Left colon (tissue), 2 donors: ENCODE measurements around the gene WSB1. TPM values are rescaled to one million over a fixed set of nuclear protein-coding genes. Genes with fewer than 3 reads are reported as not detected.
"Not testable (repeated sequence)": the region's sequence is repeated elsewhere in the genome, so short reads cannot be mapped to it uniquely, and the experiment has no call there.

Experiments used
- ATAC-seq: fragments of 200-7000 bp; cut with Tn5 transposase; one replicate; pipeline ENCODE4 v1.9.1; 2020; ENCODE audit warnings: mild to moderate bottlenecking, moderate library complexity
- DNase-seq, 2 donors: peaks; one replicate each; pipeline ENCODE4 v3.0.0-alpha.2; 2020
- intact Hi-C, 2 donors: fragments of 100-400 bp; cut with DNase I in 1 of 2; cut with micrococcal nuclease in 1 of 2; formaldehyde crosslinking; loops; one replicate each; pipeline versions ENCODE4 v1.11.2 to v1.14.0; 2022; cut with DNase I, micrococcal nuclease
- total RNA-seq, 2 donors: library from RNA; stranded (reverse); fragmentation: NEBNext Ultra II Directional; extraction: Animal tissue kit (Norgen Biotek cat#: 25700); gene quantifications; one replicate each; pipeline ENCODE4 v1.2.1, GENCODE V29; 2021
- donor health status: DM: no; HTN: no; CAD: no.
- donor health status: DM: yes; HTN: yes; CAD: no.

WSB1 gene
- total RNA-seq, 2 donors from 2014 or later: 91.9 to 121 TPM

DNA sequence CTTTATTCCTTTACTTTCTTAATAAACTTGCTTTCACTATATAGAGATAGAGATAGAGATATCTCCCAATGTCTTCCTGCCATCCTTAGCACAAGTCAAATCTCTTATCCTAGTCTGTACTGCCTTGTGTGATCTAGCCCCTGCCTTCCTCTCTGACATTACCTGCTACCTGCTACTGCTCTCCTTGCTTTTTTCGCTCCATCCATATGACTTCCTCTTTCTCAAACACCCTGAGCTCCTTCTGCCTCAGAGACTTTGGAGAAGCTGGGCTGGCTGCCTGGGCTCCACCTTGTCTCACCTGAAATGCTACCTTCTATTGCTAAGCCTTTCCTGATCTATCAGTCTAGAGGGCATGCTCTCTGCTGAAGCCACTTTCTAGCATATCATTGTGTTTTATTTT lies 24.7 kb upstream of the WSB1 start:
- intact Hi-C loops: no loop called here
- no peak for ATAC-seq
- no peak for DNase-seq

- no peak for ATAC-seq
- no peak for DNase-seq
- intact Hi-C loops: no loop called here
Measured at GRCh38 chr17:27269974-27270373, 23.9 kb upstream of the WSB1 start.

DNA sequence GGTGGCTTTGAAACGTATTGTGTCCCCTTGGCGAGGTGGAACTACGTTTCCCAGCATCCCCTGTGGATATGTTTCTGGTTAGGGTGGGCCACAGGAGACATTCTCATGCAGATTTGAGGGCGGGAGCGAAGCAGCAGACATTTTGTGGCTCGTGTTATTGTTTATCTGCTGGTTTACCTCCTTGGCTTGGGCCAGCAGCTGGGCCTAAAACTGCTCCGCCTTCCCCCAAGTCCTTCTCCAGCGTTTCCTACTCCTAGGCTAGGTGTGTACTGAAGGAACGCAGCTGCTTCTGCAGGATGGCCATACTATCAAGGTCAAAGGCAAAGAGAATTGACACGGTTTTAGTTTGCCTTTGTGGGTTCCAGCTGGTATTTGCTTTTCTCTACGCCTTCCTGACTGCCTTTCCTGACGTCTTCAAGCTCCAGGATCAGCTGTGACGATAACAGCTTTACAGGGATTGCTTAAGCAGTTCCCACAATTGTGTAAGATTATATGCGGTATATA lies 17.2 kb upstream of the WSB1 start:
- peak; percentile 29 for ATAC-seq
- no peak for DNase-seq
- intact Hi-C loops: no loop called here

DNA sequence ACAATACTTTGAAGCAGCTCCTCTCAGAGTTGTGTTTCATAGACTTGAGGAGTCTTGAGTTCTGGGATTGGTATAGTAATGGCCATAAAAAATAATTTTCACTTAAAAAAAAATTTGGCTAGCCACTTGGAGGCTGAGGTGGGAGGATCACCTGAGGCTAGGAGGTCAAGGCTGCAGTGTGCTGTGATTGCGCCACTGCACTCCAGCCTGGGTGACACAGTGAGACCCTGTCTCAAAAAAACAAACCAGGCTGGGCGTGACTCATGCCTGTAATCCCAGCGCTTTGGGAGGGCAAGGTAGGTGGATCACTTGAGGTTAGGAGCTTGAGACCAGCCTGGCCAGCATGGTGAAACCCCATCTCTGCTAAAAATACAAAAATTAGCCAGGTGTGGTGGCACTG lies 14.8 kb upstream of the WSB1 start:
- intact Hi-C loops, ATAC-seq: not testable (repeated sequence)

DNA sequence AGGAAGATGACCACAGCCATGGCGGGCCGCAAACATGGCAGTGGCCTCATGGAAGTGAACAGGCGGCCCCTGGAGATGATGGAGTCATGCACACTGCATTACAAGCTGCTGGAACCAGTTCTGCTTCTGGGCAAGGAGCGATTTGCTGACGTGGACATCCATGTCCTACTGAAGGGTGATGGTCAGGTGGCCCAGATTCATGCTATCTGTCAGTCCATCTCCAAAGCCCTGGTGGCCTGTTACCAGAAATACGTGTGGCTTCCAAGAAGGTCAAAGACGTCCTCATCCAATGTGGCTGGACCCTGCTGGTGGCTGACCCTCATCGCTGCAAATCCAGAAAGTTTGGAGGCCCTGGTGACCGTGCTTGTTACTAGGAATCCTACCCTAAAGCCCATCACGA lies 13.4 kb upstream of the WSB1 start:
- DNase-seq (no peak), ATAC-seq (no peak)
- intact Hi-C loops: no loop called here

More for the DNA sequence above, 14.8 kb upstream of the WSB1 start:
- DNase-seq: not testable (repeated sequence)

DNA sequence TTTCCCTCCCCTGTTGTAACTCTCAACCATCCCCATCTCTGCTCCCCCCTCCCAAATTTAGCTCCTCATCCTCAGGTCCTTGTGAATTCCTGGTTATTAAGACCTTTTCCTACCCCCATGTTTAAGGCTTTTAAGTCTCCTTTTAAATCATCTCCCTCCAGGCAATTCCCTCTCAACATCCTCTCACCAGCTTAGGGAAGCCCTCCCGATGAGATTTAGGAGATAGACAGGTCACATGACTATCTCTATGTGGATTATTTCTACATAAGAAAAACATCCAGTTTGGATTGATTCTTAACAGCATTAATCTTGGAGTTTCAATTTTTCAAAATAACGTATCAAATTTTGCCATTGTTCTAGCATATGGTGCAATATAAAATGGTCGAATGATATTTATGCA lies 12.5 kb upstream of the WSB1 start:
- no peak for DNase-seq
- intact Hi-C loops: no loop called here
- ATAC-seq: no peak

- no peak for ATAC-seq
- intact Hi-C loops: no loop called here
Measured at GRCh38 chr17:27282054-27282551, 11.8 kb upstream of the WSB1 start.

DNA sequence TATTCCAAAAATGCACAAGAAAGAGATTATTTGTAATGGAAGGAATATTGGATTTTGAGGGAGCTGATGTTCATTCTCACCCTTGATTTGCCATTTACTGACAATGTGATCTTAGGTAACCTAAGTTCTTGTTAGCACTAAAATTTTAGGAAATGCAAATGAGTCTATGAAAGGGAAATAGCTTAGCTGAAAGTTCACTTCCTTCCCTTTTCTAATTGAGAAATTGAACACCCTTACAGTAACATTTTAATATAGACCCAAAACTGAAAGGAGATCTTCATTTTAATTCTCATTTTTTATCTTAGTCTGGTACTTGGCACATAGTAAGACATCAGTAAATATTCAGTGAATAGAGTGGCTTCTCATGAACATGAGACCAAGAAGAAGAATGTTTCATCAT lies 10.9 kb upstream of the WSB1 start:
- intact Hi-C loops: no loop called here
- DNase-seq: no peak
- no peak for ATAC-seq

More at GRCh38 chr17:27282054-27282551, 11.8 kb upstream of the WSB1 start:
- DNase-seq: no peak

DNA sequence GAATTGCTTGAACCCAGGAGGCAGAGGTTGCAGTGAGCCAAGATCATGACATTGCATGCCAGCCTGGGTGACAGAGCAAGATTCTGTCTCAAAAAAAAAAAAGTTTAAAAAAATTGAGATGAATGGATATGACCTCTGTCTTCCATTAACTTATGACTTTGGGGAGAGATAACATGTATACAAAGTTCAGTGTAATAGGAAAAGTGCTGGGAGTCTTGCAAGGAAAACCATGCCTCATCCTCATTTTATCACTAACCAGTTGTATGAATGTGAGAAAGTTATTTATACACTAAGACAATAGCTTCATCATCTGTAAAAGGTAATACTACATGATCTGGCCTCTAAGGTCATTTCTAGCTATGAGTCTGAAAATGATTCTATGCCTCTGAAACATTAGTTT lies 10.2 kb upstream of the WSB1 start:
- ATAC-seq: no peak
- DNase-seq: no peak
- intact Hi-C loops: no loop called here

DNA sequence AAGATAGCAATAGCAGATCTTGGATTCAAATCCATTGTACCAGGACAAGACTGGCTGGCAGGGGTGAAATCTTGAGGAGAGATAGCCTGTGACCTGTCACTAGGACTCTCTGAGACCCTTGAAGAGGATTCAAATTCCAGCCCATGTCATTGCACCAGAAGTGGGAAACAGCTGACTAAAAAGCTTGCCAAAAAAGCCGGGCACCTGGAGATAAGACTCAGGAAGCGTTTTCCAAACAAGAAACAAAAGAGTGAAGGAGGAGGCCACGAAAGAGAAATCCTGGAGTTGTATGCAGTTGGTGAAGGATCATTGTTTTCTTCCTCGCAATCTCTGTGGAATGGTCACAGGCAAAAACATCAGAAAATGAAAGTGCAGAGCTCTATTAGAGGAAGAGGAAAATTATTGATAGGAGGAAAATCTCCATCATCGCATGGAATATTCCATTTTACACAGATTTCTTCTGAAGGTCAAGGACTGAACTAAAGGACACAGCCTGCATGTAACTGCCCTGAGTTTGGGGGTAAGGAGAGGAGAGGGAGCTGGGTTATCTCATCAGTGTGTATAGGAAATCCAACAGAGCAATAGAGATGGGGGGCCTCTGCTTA lies 9.0 kb upstream of the WSB1 start:
- DNase-seq (no peak), ATAC-seq (no peak)
- intact Hi-C loops: no loop called here

GRCh38 chr17:27285516-27285915 lies 8.4 kb upstream of the WSB1 start:
- DNase-seq (no peak), ATAC-seq (no peak)
- intact Hi-C loops: no loop called here

DNA sequence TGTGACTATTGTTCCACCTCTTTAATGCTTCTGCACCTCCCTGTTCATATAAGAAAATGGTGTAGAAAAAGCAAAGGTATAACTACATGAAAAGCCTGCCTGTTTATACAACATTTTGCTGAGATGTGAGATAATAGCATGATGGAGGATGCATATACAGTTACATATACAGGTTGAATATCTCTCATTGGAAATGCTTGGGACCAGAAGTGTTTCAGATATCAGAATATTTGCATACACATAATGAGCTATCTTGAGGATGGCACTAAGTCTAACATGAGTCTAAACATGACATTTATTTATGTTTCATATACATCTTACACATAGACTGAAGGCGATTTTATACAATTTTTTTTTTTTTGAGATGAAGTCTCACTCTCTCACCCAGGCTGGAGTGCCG lies 5.7 kb upstream of the WSB1 start:
- ATAC-seq (no peak), DNase-seq (no peak)
- intact Hi-C loops: no loop called here

DNA sequence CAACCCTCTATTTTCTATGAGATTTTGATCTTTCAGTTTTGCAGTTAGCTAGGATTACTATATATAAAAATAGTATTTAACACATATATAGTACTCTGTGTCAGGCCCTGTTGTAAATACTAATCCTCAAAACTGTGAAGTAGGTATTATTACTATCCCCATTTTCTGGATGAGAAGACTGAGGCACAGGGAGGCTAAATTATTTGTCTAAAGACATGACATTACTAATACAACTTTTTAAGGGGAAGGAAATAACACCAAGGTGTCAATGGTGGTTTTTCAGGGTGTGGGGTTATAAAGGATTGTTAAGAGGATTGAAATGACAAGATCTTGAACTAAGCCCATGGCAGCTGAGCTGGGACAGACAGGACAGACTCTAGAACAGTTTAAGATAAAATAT lies 4.1 kb upstream of the WSB1 start:
- ATAC-seq (no peak), DNase-seq (no peak)
- intact Hi-C loops: loop anchor here in 1 of 2 donors (10.0 kb wide), 1 partner anchor 45 kb away; no protein-coding TSS in a partner anchor

DNA sequence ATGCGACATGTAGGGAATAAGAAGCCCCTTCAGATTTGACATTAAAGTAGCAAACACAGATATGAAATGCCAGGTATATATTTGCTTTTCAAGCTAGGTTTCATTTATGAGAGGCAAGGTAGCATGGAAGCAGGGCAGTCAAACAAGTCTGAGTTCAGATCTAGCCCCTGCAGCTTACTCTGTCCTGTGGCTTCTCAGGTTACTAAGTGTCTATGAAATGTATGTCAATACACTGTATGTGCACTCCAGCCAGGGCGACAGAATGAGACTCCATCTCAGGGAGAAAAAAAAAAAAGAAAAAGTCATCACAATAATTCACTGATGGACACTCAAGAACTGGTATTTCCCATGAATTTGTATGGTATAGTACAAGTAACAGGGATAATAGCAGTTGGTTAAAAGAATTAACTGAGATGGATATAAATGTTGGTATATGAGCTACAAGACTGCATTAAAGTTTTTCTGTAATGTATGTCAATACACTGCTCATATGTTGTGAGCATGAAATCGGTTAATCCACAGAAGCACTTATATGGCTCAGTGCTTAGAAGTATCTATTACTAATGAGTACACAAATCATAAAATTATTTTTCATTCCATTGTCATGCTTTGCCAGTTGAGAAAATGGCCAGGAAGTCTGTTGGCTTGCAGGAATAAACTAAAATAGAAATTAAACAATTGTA lies 2.9 kb upstream of the WSB1 start:
- intact Hi-C loops: loop anchor here in 1 of 2 donors (10.0 kb wide), 1 partner anchor 46 kb away; no protein-coding TSS in a partner anchor
- no peak for ATAC-seq
- no peak for DNase-seq

- intact Hi-C loops: loop anchor here in 1 of 2 donors (10.0 kb wide), 1 partner anchor 49 kb away; no protein-coding TSS in a partner anchor
- DNase-seq (peak in 1 of 2 donors; percentile 47), ATAC-seq (no peak)
Measured at GRCh38 chr17:27293359-27293897, 486 bp upstream of the WSB1 start.

DNA sequence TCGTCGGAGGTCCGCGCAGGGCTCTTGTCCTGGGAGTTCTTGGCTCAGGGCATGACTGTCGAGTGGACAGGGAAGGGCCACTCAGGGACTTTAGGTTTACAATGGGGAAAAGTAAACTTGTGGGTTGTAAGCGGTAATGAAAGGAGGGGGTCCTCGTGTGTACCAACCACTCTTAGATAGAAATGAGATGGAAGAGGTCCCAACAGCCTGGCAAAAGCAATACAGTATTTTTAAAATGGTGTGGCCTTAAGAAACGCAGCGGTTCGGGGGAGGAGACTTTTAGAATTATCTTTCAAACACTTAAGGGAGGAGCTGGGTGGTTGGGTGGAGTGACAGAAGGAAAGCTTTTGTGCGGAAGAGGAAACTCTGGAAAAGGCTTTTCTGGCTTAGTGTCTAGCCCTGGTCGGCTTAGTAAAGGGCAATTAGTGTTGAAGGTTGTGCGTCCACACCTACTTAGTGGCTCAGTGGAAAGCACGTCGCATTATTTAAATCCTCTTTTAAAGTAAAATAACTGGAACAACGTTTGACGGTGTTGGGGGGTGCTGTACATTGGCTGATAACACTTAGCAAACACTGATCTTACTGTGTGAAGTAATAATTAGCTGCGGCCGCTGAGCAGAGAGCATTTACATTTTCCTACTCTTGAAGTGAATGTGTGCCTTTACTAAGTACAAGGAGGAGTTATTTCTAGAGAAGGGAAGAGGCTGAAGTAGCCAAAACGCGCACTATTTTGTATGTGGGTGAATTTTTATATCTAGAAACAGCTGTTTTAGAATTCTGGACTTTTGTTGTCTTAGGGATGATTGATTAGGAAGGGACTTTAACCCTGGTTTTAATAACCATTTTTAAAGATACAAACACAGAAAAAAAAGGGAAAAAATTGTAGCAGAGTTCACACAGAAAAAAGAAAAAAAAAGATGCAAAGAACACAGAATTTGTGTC lies 1.0 kb downstream of the WSB1 start:
- intact Hi-C loops: loop anchor here in 1 of 2 donors (10.0 kb wide), 1 partner anchor 50 kb away; no protein-coding TSS in a partner anchor
- ATAC-seq (peak; percentile 78), DNase-seq (peak; percentile 72 to 77)

DNA sequence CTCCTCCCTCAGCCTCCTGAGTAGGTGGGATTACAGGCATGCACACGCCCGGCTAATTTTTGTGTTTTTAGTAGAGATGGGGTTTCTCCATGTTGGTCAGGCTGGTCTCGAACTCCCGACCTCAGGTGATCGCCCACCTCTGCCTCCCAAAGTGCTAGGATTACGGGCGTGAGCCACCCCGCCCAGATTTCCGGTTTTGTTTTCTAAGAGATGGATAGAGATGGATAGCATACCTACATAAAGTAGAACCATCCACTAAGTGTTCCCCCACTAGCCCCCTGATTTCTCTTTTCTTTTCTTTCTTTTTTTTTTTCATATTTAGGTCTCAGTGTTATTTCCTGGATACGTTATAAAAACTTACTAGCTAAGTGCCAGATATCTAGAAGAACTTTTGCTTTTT lies 2.0 kb downstream of the WSB1 start:
- intact Hi-C loops: loop anchor here in 1 of 2 donors (10.0 kb wide), 1 partner anchor 51 kb away; no protein-coding TSS in a partner anchor
- ATAC-seq (no peak), DNase-seq (peak in 1 of 2 donors; percentile 44)

DNA sequence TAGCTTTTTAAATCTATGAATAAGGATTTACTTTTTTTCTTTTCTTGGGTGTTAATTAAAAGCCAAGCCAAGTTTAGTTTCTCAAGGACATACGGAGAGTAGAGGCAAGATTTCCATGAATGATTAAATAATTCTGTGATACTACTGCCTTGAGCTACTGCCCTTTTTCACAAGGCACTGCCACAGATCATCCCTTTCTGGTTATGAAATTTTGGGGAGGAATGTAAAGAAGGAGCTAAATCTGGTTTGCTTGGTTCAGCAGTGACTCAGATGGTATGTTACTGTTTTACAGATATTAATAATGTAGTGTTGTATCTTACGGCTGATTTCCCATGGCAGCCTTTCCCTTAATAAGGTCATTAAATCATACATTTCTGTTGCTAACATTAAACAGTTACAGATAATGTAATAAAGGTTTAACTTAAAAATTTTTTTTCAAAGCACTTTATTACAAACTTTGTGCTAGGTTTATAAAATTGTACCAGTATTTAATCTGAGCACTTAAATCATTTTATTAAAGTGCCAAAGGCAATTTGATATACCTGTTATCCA lies 2.6 kb downstream of the WSB1 start:
- no peak for DNase-seq
- ATAC-seq: no peak
- intact Hi-C loops: loop anchor here in 1 of 2 donors (10.0 kb wide), 1 partner anchor 52 kb away; no protein-coding TSS in a partner anchor
